Adrenal gland (tissue), 5 donors: ENCODE data around the gene PBX1.

Source experiments
- CTCF ChIP-seq, 6 experiments: fragments of 450-650 bp in 4 of 6; fragments of 200-600 bp in 2 of 6; sonication (generic) in 1 of 6; IDR thresholded peaks; 1 replicate in 5 of 6; 2 replicates in 1 of 6; pipeline versions ENCODE4 v1.5.1 to v1.8.0; 2016 to 2021; ENCODE audit warnings: antibody characterized with exemption in 6 of 6, mild to moderate bottlenecking in 2 of 6, moderate library complexity in 1 of 6
- POLR2A ChIP-seq, 2 donors: fragments of 450-650 bp; IDR thresholded peaks; one replicate each; pipeline ENCODE4 v1.6.1; 2017; ENCODE audit warnings: antibody characterized with exemption in 2 of 2, mild to moderate bottlenecking in 2 of 2, moderate library complexity in 1 of 2
- donor health status: DM: no; HTN: no; CAD: no.

- TF ChIP-seq POLR2A (IDR thresholded peaks at IDR 0.05): no peak
- TF ChIP-seq CTCF (IDR thresholded peaks at IDR 0.05): no peak
These were observed 271.6 kb downstream of the PBX1 start for GRCh38 chr1:164830628-164831027.
